H1 (cell line): ENCODE results near the gene KLRB1. TPM values are rescaled to one million over a fixed set of nuclear protein-coding genes. Genes with fewer than 3 reads are reported as not detected.

Experiments used
- CTCF ChIA-PET: fragments of 300-600 bp; sonication (Branson Sonifier 250); formaldehyde crosslinking; loops from one replicate; lab custom pipeline; 2021; ENCODE audit not compliant: partially characterized antibody; lab: Charles Lee
- POLR2A ChIA-PET: fragments of 300-600 bp; sonication (Branson Sonifier 250); formaldehyde crosslinking; loops from one replicate; lab custom pipeline; 2021; ENCODE audit warnings: inconsistent platforms; ENCODE audit not compliant: partially characterized antibody; lab: Charles Lee
- DNase-seq, 2 experiments: peaks; one replicate each; pipeline versions ENCODE4 v3.0.0 to v3.0.0-alpha.2; 2010 to 2022; ENCODE audit warnings: low spot score in 2 of 2, low read depth in 1 of 2, mixed read lengths in 1 of 2
- FAIRE-seq: peaks from 2 replicates; lab custom pipeline; 2011; peaks lifted over from hg19 to GRCh38; lab: Jason Lieb, UNC
- H2AFZ ChIP-seq: 2 replicates; pipeline ENCODE4 v1.8.1; 2012; ENCODE audit warnings: low read length, inconsistent platforms
- H2AK5ac ChIP-seq: 2 replicates; pipeline ENCODE4 v1.6.1; 2013; ENCODE audit warnings: low read depth, low read length
- H2BK120ac ChIP-seq: replicated peaks from 2 replicates; pipeline ENCODE3; 2013; ENCODE audit warnings: low read depth, low read length, inconsistent platforms
- H2BK12ac ChIP-seq: 2 replicates; pipeline ENCODE4 v1.6.1; 2013; ENCODE audit warnings: low read depth, low read length
- H2BK15ac ChIP-seq: 2 replicates; pipeline ENCODE4 v1.6.1; 2013; ENCODE audit warnings: low read length
- H2BK20ac ChIP-seq: 2 replicates; pipeline ENCODE4 v1.6.1; 2013; ENCODE audit warnings: low read length
- H2BK5ac ChIP-seq: 2 replicates; pipeline ENCODE4 v1.6.1; 2013; ENCODE audit warnings: low read depth, low read length
- H3K14ac ChIP-seq: 2 replicates; pipeline ENCODE4 v1.6.1; 2013; ENCODE audit warnings: inconsistent platforms; ENCODE audit not compliant: insufficient read length
- H3K18ac ChIP-seq: 2 replicates; pipeline ENCODE4 v1.6.1; 2013; ENCODE audit warnings: low read length; ENCODE audit errors: extremely low read depth
- H3K23ac ChIP-seq: 2 replicates; pipeline ENCODE4 v1.6.1; 2013; ENCODE audit warnings: inconsistent platforms; ENCODE audit not compliant: insufficient read length
- H3K23me2 ChIP-seq: 2 replicates; pipeline ENCODE4 v1.6.1; 2013; ENCODE audit warnings: low read depth, low read length
- H3K27ac ChIP-seq: 2 replicates; pipeline ENCODE4 v1.6.1; 2011; ENCODE audit warnings: low read depth, low read length, inconsistent platforms
- H3K27me3 ChIP-seq, 4 experiments: replicated peaks in 1 of 4; 1 replicate in 1 of 4; 2 replicates in 3 of 4; pipeline versions ENCODE4 v1.6.1 to v1.8.1; 2011 to 2013; ENCODE audit warnings: low read length in 3 of 4, mild to moderate bottlenecking in 3 of 4, inconsistent platforms in 2 of 4, mixed read lengths in 2 of 4, moderate library complexity in 1 of 4; ENCODE audit not compliant: control insufficient read depth in 3 of 4, insufficient read depth in 3 of 4; ENCODE audit errors: extremely low read depth in 1 of 4
- H3K36me3 ChIP-seq, 4 experiments: 2 replicates each; pipeline versions ENCODE4 v1.6.1 to v1.8.1; 2011 to 2013; ENCODE audit warnings: mild to moderate bottlenecking in 4 of 4, low read length in 3 of 4, moderate library complexity in 2 of 4, control low read depth in 1 of 4, inconsistent platforms in 1 of 4; ENCODE audit not compliant: insufficient read depth in 4 of 4, control insufficient read depth in 2 of 4
- H3K4ac ChIP-seq: replicated peaks from 2 replicates; pipeline ENCODE3; 2013; ENCODE audit warnings: low read length, low read depth, mixed read lengths, inconsistent platforms; ENCODE audit not compliant: insufficient read length
- H3K4me1 ChIP-seq, 4 experiments: replicated peaks in 1 of 4; 1 replicate in 1 of 4; 2 replicates in 3 of 4; pipeline versions ENCODE4 v1.6.1 to v1.8.1; 2011 to 2013; ENCODE audit warnings: low read length in 3 of 4, inconsistent platforms in 2 of 4, mixed read lengths in 1 of 4; ENCODE audit not compliant: insufficient read depth in 4 of 4, control insufficient read depth in 3 of 4
- H3K4me2 ChIP-seq, 2 experiments: 2 replicates each; pipeline versions ENCODE4 v1.6.1 to v1.8.1; 2011 to 2013; ENCODE audit warnings: low read depth in 2 of 2, low read length in 2 of 2, control low read depth in 1 of 2, inconsistent platforms in 1 of 2, mild to moderate bottlenecking in 1 of 2; ENCODE audit not compliant: insufficient read depth in 1 of 2
- H3K4me3 ChIP-seq, 4 experiments: fragments of 200-600, 300-600 bp in 1 of 4; sonication (generic), shearing (Covaris generic), sonication (Bioruptor Twin) in 1 of 4; 2 replicates each; pipeline versions ENCODE4 v1.5.1 to v1.8.1; 2011 to 2016; ENCODE audit warnings: low read length in 4 of 4, low read depth in 3 of 4, control low read depth in 2 of 4, inconsistent platforms in 2 of 4, mild to moderate bottlenecking in 2 of 4, mixed read lengths in 1 of 4, moderate library complexity in 1 of 4; ENCODE audit not compliant: insufficient read depth in 2 of 4; ENCODE audit errors: extremely low read depth in 1 of 4
- H3K56ac ChIP-seq: replicated peaks from 2 replicates; pipeline ENCODE3; 2013; ENCODE audit warnings: low read depth, mild to moderate bottlenecking, mixed read lengths, low read length, inconsistent platforms; ENCODE audit not compliant: insufficient read length
- H3K79me1 ChIP-seq: 2 replicates; pipeline ENCODE4 v1.6.1; 2013; ENCODE audit warnings: low read depth, low read length, control low read depth
- H3K79me2 ChIP-seq, 2 experiments: 2 replicates each; pipeline versions ENCODE4 v1.6.1 to v1.8.1; 2012 to 2013; ENCODE audit warnings: low read length in 2 of 2, mild to moderate bottlenecking in 2 of 2, inconsistent platforms in 1 of 2; ENCODE audit not compliant: insufficient read depth in 2 of 2, control insufficient read depth in 1 of 2
- H3K9ac ChIP-seq, 4 experiments: replicated peaks in 1 of 4; 1 replicate in 1 of 4; 2 replicates in 3 of 4; pipeline versions ENCODE4 v1.6.1 to v1.8.1; 2011 to 2013; ENCODE audit warnings: low read depth in 3 of 4, low read length in 3 of 4, control low read depth in 2 of 4, mild to moderate bottlenecking in 2 of 4, moderate library complexity in 2 of 4, inconsistent platforms in 1 of 4; ENCODE audit errors: extremely low read depth in 1 of 4
- H3K9me3 ChIP-seq, 2 experiments: 2 replicates each; pipeline versions ENCODE4 v1.6.1 to v1.8.1; 2012 to 2013; ENCODE audit warnings: mild to moderate bottlenecking in 2 of 2, moderate library complexity in 2 of 2, control low read depth in 1 of 2, inconsistent platforms in 1 of 2, low read depth in 1 of 2, low read length in 1 of 2, mixed read lengths in 1 of 2; ENCODE audit not compliant: insufficient read depth in 2 of 2
- H4K20me1 ChIP-seq, 2 experiments: replicated peaks in 1 of 2; 2 replicates each; pipeline versions ENCODE3 to v1.8.1; 2011 to 2013; ENCODE audit warnings: inconsistent platforms in 2 of 2, low read length in 2 of 2, mild to moderate bottlenecking in 1 of 2; ENCODE audit not compliant: insufficient read depth in 2 of 2, control insufficient read depth in 1 of 2
- H4K5ac ChIP-seq: 2 replicates; pipeline ENCODE4 v1.6.1; 2013; ENCODE audit warnings: low read length, low read depth, mixed read lengths, inconsistent platforms; ENCODE audit not compliant: insufficient read length
- H4K8ac ChIP-seq: 2 replicates; pipeline ENCODE4 v1.8.0; 2013; ENCODE audit warnings: mild to moderate bottlenecking, moderate library complexity, low read length, inconsistent platforms; ENCODE audit not compliant: insufficient read depth; ENCODE audit errors: extremely low read depth
- H4K91ac ChIP-seq: replicated peaks from 2 replicates; pipeline ENCODE3; 2013; ENCODE audit warnings: low read length, mixed read lengths, inconsistent platforms; ENCODE audit not compliant: insufficient read length
- EZH2 ChIP-seq: fragments of 200-600 bp; sonication (generic); IDR thresholded peaks from 2 replicates; pipeline ENCODE4 v1.7.1; 2012; ENCODE audit warnings: low read depth, mild to moderate bottlenecking, moderate library complexity, low read length, inconsistent platforms; ENCODE audit not compliant: severe bottlenecking
- RFX5 ChIP-seq: IDR thresholded peaks from 2 replicates; pipeline ENCODE4 v1.6.1; 2011; ENCODE audit warnings: low read depth, low read length, improper control_type of control experiment, borderline replicate concordance
- WGBS, 2 experiments: shearing (Covaris generic) in 1 of 2; methylation state at CpG; one replicate each; pipeline versions ENCODE4 v1.1.6 to v1.1.7; 2013 to 2015; ENCODE audit warnings: low lambda C conversion rate in 2 of 2, mixed read lengths in 2 of 2, inconsistent platforms in 1 of 2, low coverage in 1 of 2, missing lambda C conversion rate in 1 of 2; ENCODE audit not compliant: insufficient replicate concordance in 2 of 2, insufficient coverage in 1 of 2, insufficient read length in 1 of 2; ENCODE audit errors: extremely low coverage in 1 of 2, missing lambda C conversion rate in 1 of 2; 5-methylcytosine and 5-hydroxymethylcytosine counted together
- polyA plus RNA-seq, 7 experiments: library from polyadenylated mRNA; depleted of rRNA in 3 of 7; stranded (reverse) in 5 of 7; unstranded in 2 of 7; fragments of >200 nt in 5 of 7; fragments of 200-250 nt in 2 of 7; gene quantifications; 1 replicate in 5 of 7; 2 replicates in 1 of 7; 4 replicates in 1 of 7; pipeline versions ENCODE4 v1.2.1 to v1.2.3, GENCODE V29; 2011 to 2013; ENCODE audit warnings: missing spikeins in 2 of 7, mixed read lengths in 2 of 7
- total RNA-seq: library from RNA; stranded (reverse); fragmentation: NEBNext Ultra II Directional; extraction: Animal tissue kit (Norgen Biotek cat#: 25700); gene quantifications from 2 replicates; pipeline ENCODE4 v1.2.1, GENCODE V29; 2021

Gene KLRB1
- total and polyA plus RNA-seq, 2 of the 8 experiments (the other 6 are each of a cell fraction or from before 2014, with no cell fraction given), result not detected

DNA sequence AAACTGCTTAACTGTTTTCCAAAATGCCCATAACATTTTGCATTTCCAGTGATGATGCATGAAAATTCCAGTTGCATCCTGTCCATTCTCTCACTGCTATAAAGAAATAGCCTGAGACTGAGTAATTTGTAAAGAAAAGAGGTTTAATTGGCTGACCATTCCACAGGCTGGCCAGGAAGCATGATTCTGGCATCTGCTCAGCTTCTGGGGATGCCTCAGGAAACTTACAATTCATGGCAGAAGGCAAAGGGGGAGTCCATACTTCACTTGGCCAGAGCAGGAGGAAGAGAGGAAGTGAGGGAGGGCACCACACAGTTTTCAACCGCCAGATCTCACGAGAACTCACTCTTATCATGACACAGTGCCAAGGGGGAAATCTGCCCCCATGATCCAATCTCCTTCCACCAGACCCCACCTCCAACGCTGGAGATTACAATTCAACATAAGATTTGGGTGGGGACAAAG lies 43.6 kb upstream of the KLRB1 start:
- Histone ChIP-seq H3K27me3 (no peaks in the 10 kb centered on the region), H3K4me2 (no peak overlapping the region; a peak in 1 of 4 replicates), H2BK5ac (no peak overlapping the region), H2BK20ac (no peak overlapping the region), H3K79me2 (peaks cover 0 to 30% of the 10 kb centered on the region in 2 experiments; a peak in 3 of 4 replicates), H2BK15ac (no peak overlapping the region), H2BK12ac (no peak overlapping the region), H3K4me1 (peaks cover 2 to 7% (median 5%) of the 10 kb centered on the region in 4 experiments; a peak in 3 of 7 replicates), H3K23ac (no peak overlapping the region), H4K5ac (no peak overlapping the region), H3K9ac (no peak overlapping the region), H3K14ac (no peak overlapping the region), H4K91ac (no peak overlapping the region), H2AK5ac (0 out of 2 replicates have a peak overlapping the region, but pooled peaks have one; percentile 42), H3K4ac (no peak overlapping the region), H4K20me1 (no peaks in the 10 kb centered on the region), H3K36me3 (peaks cover 2 to 15% (median 7%) of the 10 kb centered on the region in 4 experiments; a peak in 7 of 8 replicates), H2AFZ (no peak overlapping the region), H3K79me1 (no peaks in the 10 kb centered on the region), H2BK120ac (no peak overlapping the region), H3K4me3 (no peak overlapping the region), H3K9me3 (no peaks in the 10 kb centered on the region), H4K8ac (no peak overlapping the region), H3K23me2 (peaks cover 11% of the 10 kb centered on the region; the same call in 1 of the 2 replicates), H3K56ac (no peak overlapping the region), H3K27ac (no peak overlapping the region), H3K18ac (no peak overlapping the region)
- ChIA-PET POLR2A (no interaction called here), CTCF (no interaction called here)
- no peak for DNase-seq
- no peak for FAIRE-seq
- TF ChIP-seq RFX5 (no peak), EZH2 (no peak)
- WGBS, 2 experiments, result 90% methylated on average over 1 of the region's 3 CpGs; no CpG with 5 or more reads in 1 of the 2 experiments
